ENCODE measurements around the gene AP2M1.

AP2M1 gene

DNA sequence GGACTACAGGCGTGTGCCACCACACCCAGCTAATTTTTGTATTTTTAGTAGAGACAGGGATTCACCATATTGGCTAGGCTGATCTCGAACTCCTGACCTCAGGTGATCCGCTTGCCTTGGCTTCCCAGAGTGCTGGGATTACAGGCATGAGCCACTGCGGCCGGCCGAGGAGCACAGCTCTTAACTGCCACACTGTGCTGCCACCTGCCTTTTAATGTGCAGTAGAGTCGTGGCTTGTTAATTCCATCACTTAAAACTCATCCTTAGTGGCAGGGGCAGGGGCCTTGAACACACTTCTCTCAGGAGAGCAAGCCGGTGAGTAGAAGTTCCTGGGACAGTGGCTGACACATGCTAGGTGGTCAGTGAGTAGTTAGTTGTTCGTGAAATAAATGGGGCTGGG lies 23.9 kb downstream of the AP2M1 start:
- H3K79me1 ChIP-seq (ENCODE audit: low read length) = no peaks in the 10 kb centered on the region
- no peaks in the 10 kb centered on the region for H3K9me3 ChIP-seq (ENCODE audit: insufficient read depth, low read depth, low read length)

GRCh38 chr3:184200825-184201224 lies 26.2 kb downstream of the AP2M1 start:
- no peak overlapping the region for H4K12ac ChIP-seq (ENCODE audit: low read depth, low read length)
- no peak overlapping the region for H2AK5ac ChIP-seq (ENCODE audit: low read length)
- no peak overlapping the region for H2BK5ac ChIP-seq (ENCODE audit: low read depth, low read length, poor library complexity)
- H3K27ac ChIP-seq (ENCODE audit: low read depth, low read length) = no peak overlapping the region
- H3K4me3 ChIP-seq (ENCODE audit: low read depth, low read length) = no peak overlapping the region
- no peaks in the 10 kb centered on the region for H3K79me2 ChIP-seq (ENCODE audit: control insufficient read depth, insufficient read depth, low read length, poor library complexity)
- no peak overlapping the region for H2BK120ac ChIP-seq (ENCODE audit: insufficient read depth, low read length, poor library complexity)
- no peak overlapping the region for H3K4me2 ChIP-seq (ENCODE audit: low read length)
- no peak overlapping the region for H3K18ac ChIP-seq (ENCODE audit: low read length)
- H3K4me1 ChIP-seq (ENCODE audit: control insufficient read depth in 1 of 2, insufficient read depth in 2 of 2, low read length in 2 of 2) = no peaks in the 10 kb centered on the region
- H3K36me3 ChIP-seq (ENCODE audit: control insufficient read depth in 1 of 2, insufficient read depth in 2 of 2, low read length in 2 of 2) = peaks cover 0 to 4% of the 10 kb centered on the region in 2 experiments
- H3K9me3 ChIP-seq (ENCODE audit: insufficient read depth, low read depth, low read length) = no peaks in the 10 kb centered on the region
- no peak overlapping the region for H2BK12ac ChIP-seq (ENCODE audit: low read length)
- H4K91ac ChIP-seq (ENCODE audit: low read depth, low read length) = no peak overlapping the region
- no peak overlapping the region for H3K9ac ChIP-seq (ENCODE audit: low read length)
- no peaks in the 10 kb centered on the region for H3K79me1 ChIP-seq (ENCODE audit: low read length)
- H3K4ac ChIP-seq (ENCODE audit: low read depth, low read length) = no peak overlapping the region
- DNase-seq = no peak
- H3K23ac ChIP-seq (ENCODE audit: low read length) = no peak overlapping the region
- H2AFZ ChIP-seq (ENCODE audit: insufficient read depth, low read length, poor library complexity) = no peak overlapping the region
- H4K8ac ChIP-seq (ENCODE audit: low read depth, low read length) = no peak overlapping the region
- H3K27me3 ChIP-seq (ENCODE audit: insufficient read depth, low read length) = no peaks in the 10 kb centered on the region
- no peak overlapping the region for H3K14ac ChIP-seq (ENCODE audit: low read length)

More for the DNA sequence above, 23.9 kb downstream of the AP2M1 start:
- Histone ChIP-seq H2AK5ac (ENCODE audit: low read length) (no peak overlapping the region), H4K91ac (ENCODE audit: low read depth, low read length) (no peak overlapping the region), H3K14ac (ENCODE audit: low read length) (no peak overlapping the region), H3K4me3 (ENCODE audit: low read depth, low read length) (no peak overlapping the region), H3K4ac (ENCODE audit: low read depth, low read length) (no peak overlapping the region), H3K23ac (ENCODE audit: low read length) (no peak overlapping the region), H3K9ac (ENCODE audit: low read length) (no peak overlapping the region), H3K79me2 (ENCODE audit: control insufficient read depth, insufficient read depth, low read length, poor library complexity) (no peaks in the 10 kb centered on the region), H4K8ac (ENCODE audit: low read depth, low read length) (no peak overlapping the region), H2BK120ac (ENCODE audit: insufficient read depth, low read length, poor library complexity) (no peak overlapping the region), H2BK12ac (ENCODE audit: low read length) (no peak overlapping the region), H2AFZ (ENCODE audit: insufficient read depth, low read length, poor library complexity) (no peak overlapping the region), H2BK5ac (ENCODE audit: low read depth, low read length, poor library complexity) (no peak overlapping the region), H3K36me3 (ENCODE audit: control insufficient read depth in 1 of 2, insufficient read depth in 2 of 2, low read length in 2 of 2) (peaks cover 16 to 17% of the 10 kb centered on the region in 2 experiments), H3K27me3 (ENCODE audit: insufficient read depth, low read length) (no peaks in the 10 kb centered on the region), H4K12ac (ENCODE audit: low read depth, low read length) (no peak overlapping the region), H3K18ac (ENCODE audit: low read length) (no peak overlapping the region), H3K4me1 (ENCODE audit: control insufficient read depth in 1 of 2, insufficient read depth in 2 of 2, low read length in 2 of 2) (no peaks in the 10 kb centered on the region), H3K4me2 (ENCODE audit: low read length) (no peak overlapping the region), H3K27ac (ENCODE audit: low read depth, low read length) (no peak overlapping the region)
- DNase-seq = no peak
- WGBS (ENCODE audit: extremely low coverage, insufficient coverage, insufficient read length) = no CpG with 5 or more reads among the region's 9 CpGs

GRCh38 chr3:184203526-184203925 lies 28.9 kb downstream of the AP2M1 start:
- H3K23ac ChIP-seq (ENCODE audit: low read length) = no peak overlapping the region
- no peaks in the 10 kb centered on the region for H3K79me2 ChIP-seq (ENCODE audit: control insufficient read depth, insufficient read depth, low read length, poor library complexity)
- H3K27ac ChIP-seq (ENCODE audit: low read depth, low read length) = no peak overlapping the region
- no peak overlapping the region for H4K12ac ChIP-seq (ENCODE audit: low read depth, low read length)
- DNase-seq = peak in 1 of 2 donors; percentile 9
- WGBS (ENCODE audit: extremely low coverage, insufficient coverage, insufficient read length) = no CpG with 5 or more reads among the region's 8 CpGs
- H3K4me1 ChIP-seq (ENCODE audit: control insufficient read depth in 1 of 2, insufficient read depth in 2 of 2, low read length in 2 of 2) = no peaks in the 10 kb centered on the region
- H3K4ac ChIP-seq (ENCODE audit: low read depth, low read length) = no peak overlapping the region
- no peak overlapping the region for H4K91ac ChIP-seq (ENCODE audit: low read depth, low read length)
- H3K9ac ChIP-seq (ENCODE audit: low read length) = no peak overlapping the region
- H3K9me3 ChIP-seq (ENCODE audit: insufficient read depth, low read depth, low read length) = peaks cover 3% of the 10 kb centered on the region
- H3K4me2 ChIP-seq (ENCODE audit: low read length) = no peak overlapping the region
- H3K79me1 ChIP-seq (ENCODE audit: low read length) = no peaks in the 10 kb centered on the region
- no peak overlapping the region for H3K4me3 ChIP-seq (ENCODE audit: low read depth, low read length)
- no peak overlapping the region for H2BK5ac ChIP-seq (ENCODE audit: low read depth, low read length, poor library complexity)
- no peak overlapping the region for H3K14ac ChIP-seq (ENCODE audit: low read length)
- no peaks in the 10 kb centered on the region for H3K27me3 ChIP-seq (ENCODE audit: insufficient read depth, low read length)
- H3K36me3 ChIP-seq (ENCODE audit: control insufficient read depth in 1 of 2, insufficient read depth in 2 of 2, low read length in 2 of 2) = no peaks in the 10 kb centered on the region
- no peak overlapping the region for H3K18ac ChIP-seq (ENCODE audit: low read length)
- H2AK5ac ChIP-seq (ENCODE audit: low read length) = no peak overlapping the region
- H2BK120ac ChIP-seq (ENCODE audit: insufficient read depth, low read length, poor library complexity) = no peak overlapping the region
- no peak overlapping the region for H4K8ac ChIP-seq (ENCODE audit: low read depth, low read length)
- no peak overlapping the region for H2AFZ ChIP-seq (ENCODE audit: insufficient read depth, low read length, poor library complexity)
- no peak overlapping the region for H2BK12ac ChIP-seq (ENCODE audit: low read length)

DNA sequence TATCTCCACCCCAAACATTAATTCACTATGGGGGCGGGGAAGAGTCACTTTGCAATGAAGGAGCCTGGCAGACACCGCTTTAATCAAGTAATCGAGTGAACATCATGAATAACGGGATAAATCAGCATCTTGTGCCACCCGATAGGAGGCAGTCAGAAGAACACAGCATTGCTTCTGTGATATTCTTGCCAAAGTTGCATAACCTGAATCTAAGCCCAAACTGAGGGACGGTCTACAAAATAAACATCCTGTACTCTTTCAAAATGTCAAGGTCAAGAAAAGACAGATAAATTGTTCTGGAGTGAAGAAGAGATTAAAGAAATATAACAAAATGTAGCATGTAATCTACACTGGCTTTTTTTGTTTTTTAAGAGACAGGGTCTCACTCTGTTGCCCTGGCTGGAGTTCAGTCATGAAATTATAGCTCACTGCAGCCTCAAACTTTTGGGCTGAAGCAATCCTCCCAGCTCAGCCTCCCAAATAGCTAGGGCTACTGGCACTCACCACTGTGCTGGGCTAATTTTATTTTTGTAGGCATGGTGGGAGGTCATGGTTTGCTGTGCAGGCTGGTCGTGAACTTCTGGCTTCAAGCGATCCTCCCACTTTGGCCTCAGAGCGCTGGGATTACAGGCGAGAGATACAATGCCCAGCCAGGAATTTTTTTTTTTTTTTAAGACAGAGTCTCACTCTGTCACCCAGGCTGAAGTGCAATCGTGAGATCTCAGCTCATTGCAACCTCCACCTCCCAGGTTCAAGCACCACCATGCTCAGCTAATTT lies 34.7 kb downstream of the AP2M1 start:
- Histone ChIP-seq H3K4me3 (ENCODE audit: low read depth, low read length) (no peak overlapping the region), H3K4me1 (ENCODE audit: control insufficient read depth in 1 of 2, insufficient read depth in 2 of 2, low read length in 2 of 2) (no peaks in the 10 kb centered on the region), H2BK5ac (ENCODE audit: low read depth, low read length, poor library complexity) (no peak overlapping the region), H3K27me3 (ENCODE audit: insufficient read depth, low read length) (no peaks in the 10 kb centered on the region), H4K91ac (ENCODE audit: low read depth, low read length) (no peak overlapping the region), H3K36me3 (ENCODE audit: control insufficient read depth in 1 of 2, insufficient read depth in 2 of 2, low read length in 2 of 2) (no peaks in the 10 kb centered on the region), H2AFZ (ENCODE audit: insufficient read depth, low read length, poor library complexity) (no peak overlapping the region), H3K27ac (ENCODE audit: low read depth, low read length) (no peak overlapping the region), H3K79me1 (ENCODE audit: low read length) (no peaks in the 10 kb centered on the region), H3K4ac (ENCODE audit: low read depth, low read length) (no peak overlapping the region), H3K79me2 (ENCODE audit: control insufficient read depth, insufficient read depth, low read length, poor library complexity) (no peaks in the 10 kb centered on the region), H3K23ac (ENCODE audit: low read length) (no peak overlapping the region), H3K9ac (ENCODE audit: low read length) (no peak overlapping the region), H2AK5ac (ENCODE audit: low read length) (no peak overlapping the region), H3K4me2 (ENCODE audit: low read length) (no peak overlapping the region), H3K9me3 (ENCODE audit: insufficient read depth, low read depth, low read length) (peaks cover 3% of the 10 kb centered on the region), H3K14ac (ENCODE audit: low read length) (no peak overlapping the region), H2BK120ac (ENCODE audit: insufficient read depth, low read length, poor library complexity) (no peak overlapping the region), H4K12ac (ENCODE audit: low read depth, low read length) (no peak overlapping the region), H3K18ac (ENCODE audit: low read length) (no peak overlapping the region), H2BK12ac (ENCODE audit: low read length) (no peak overlapping the region), H4K8ac (ENCODE audit: low read depth, low read length) (no peak overlapping the region)
- DNase-seq = no peak
- WGBS (ENCODE audit: extremely low coverage, insufficient coverage, insufficient read length) = no CpG with 5 or more reads among the region's 11 CpGs
